Progenitor cell of endocrine pancreas (in vitro differentiated cells): ENCODE measurements around the gene BCKDHB. TPM values are rescaled to one million over a fixed set of nuclear protein-coding genes. Genes with fewer than 3 reads are reported as not detected.

Source experiments
- DNase-seq: peaks from one replicate; pipeline ENCODE4 v3.0.0; 2021; ENCODE audit warnings: low spot score; ENCODE audit not compliant: unreplicated experiment
- H3K27ac Mint-ChIP-seq: 2 replicates; pipeline ENCODE4 v1.8.0; 2021; ENCODE audit warnings: mild to moderate bottlenecking, moderate library complexity, mixed read lengths
- H3K27me3 Mint-ChIP-seq: 2 replicates; pipeline ENCODE4 v1.8.0; 2021; ENCODE audit warnings: mixed read lengths
- H3K36me3 Mint-ChIP-seq: 2 replicates; pipeline ENCODE4 v1.8.0; 2022; ENCODE audit warnings: mixed read lengths; ENCODE audit not compliant: insufficient read depth
- H3K4me1 Mint-ChIP-seq: 2 replicates; pipeline ENCODE4 v1.8.0; 2021; ENCODE audit warnings: low read depth, mixed read lengths
- H3K4me3 Mint-ChIP-seq: 2 replicates; pipeline ENCODE4 v1.8.0; 2021; ENCODE audit warnings: low read depth, mild to moderate bottlenecking, moderate library complexity, mixed read lengths
- H3K9me3 Mint-ChIP-seq: 2 replicates; pipeline ENCODE4 v1.8.0; 2021; ENCODE audit warnings: low read depth, mixed read lengths
- CTCF ChIP-seq: fragments of 200-600 bp; sonication (generic); IDR thresholded peaks from one replicate; pipeline ENCODE4 v1.5.0; 2021; ENCODE audit warnings: antibody characterized with exemption, mild to moderate bottlenecking; ENCODE audit not compliant: unreplicated experiment
- total RNA-seq: library from RNA; stranded (reverse); gene quantifications from 2 replicates; pipeline ENCODE4 v1.2.1, GENCODE V29; 2021

BCKDHB gene
- total RNA-seq, 1 donor from 2014 or later, result 30.7 TPM

GRCh38 chr6:80328652-80329051 lies 222.2 kb downstream of the BCKDHB start:
- no peaks in the 10 kb centered on the region for H3K9me3 Mint-ChIP-seq
- DNase-seq, result no peak
- no peaks in the 10 kb centered on the region for H3K4me1 Mint-ChIP-seq
- no peak overlapping the region for H3K4me3 Mint-ChIP-seq
- no peak overlapping the region for H3K27ac Mint-ChIP-seq
- peaks cover 2% of the 10 kb centered on the region for H3K36me3 Mint-ChIP-seq
- TF ChIP-seq CTCF, result no peak
- H3K27me3 Mint-ChIP-seq, result no peaks in the 10 kb centered on the region

GRCh38 chr6:80329496-80329895 lies 223.0 kb downstream of the BCKDHB start:
- H3K4me3 Mint-ChIP-seq, result no peak overlapping the region
- no peaks in the 10 kb centered on the region for H3K9me3 Mint-ChIP-seq
- H3K27ac Mint-ChIP-seq, result peak overlapping the region; percentile 65
- no peaks in the 10 kb centered on the region for H3K27me3 Mint-ChIP-seq
- no peak for TF ChIP-seq CTCF
- DNase-seq, result no peak
- peaks cover 2% of the 10 kb centered on the region for H3K36me3 Mint-ChIP-seq
- no peaks in the 10 kb centered on the region for H3K4me1 Mint-ChIP-seq

GRCh38 chr6:80330961-80331360 lies 224.5 kb downstream of the BCKDHB start:
- no peak overlapping the region for H3K27ac Mint-ChIP-seq
- H3K27me3 Mint-ChIP-seq, result no peaks in the 10 kb centered on the region
- no peak overlapping the region for H3K4me3 Mint-ChIP-seq
- H3K4me1 Mint-ChIP-seq, result peaks cover 2% of the 10 kb centered on the region
- H3K36me3 Mint-ChIP-seq, result peaks cover 2% of the 10 kb centered on the region
- no peak for TF ChIP-seq CTCF
- no peaks in the 10 kb centered on the region for H3K9me3 Mint-ChIP-seq
- DNase-seq, result no peak

GRCh38 chr6:80331522-80331921 lies 225.1 kb downstream of the BCKDHB start:
- Mint-ChIP-seq H3K4me3 (no peak overlapping the region), H3K4me1 (peaks cover 2% of the 10 kb centered on the region)
- no peak for DNase-seq

GRCh38 chr6:80331974-80332373 lies 225.5 kb downstream of the BCKDHB start:
- H3K9me3 Mint-ChIP-seq, result no peaks in the 10 kb centered on the region
- no peak for TF ChIP-seq CTCF
- H3K4me3 Mint-ChIP-seq, result no peak overlapping the region
- H3K27me3 Mint-ChIP-seq, result no peaks in the 10 kb centered on the region
- DNase-seq, result no peak
- peaks cover 2% of the 10 kb centered on the region for H3K4me1 Mint-ChIP-seq
- H3K27ac Mint-ChIP-seq, result no peak overlapping the region
- no peaks in the 10 kb centered on the region for H3K36me3 Mint-ChIP-seq

More at GRCh38 chr6:80331522-80331921, 225.1 kb downstream of the BCKDHB start:
- no peaks in the 10 kb centered on the region for H3K27me3 Mint-ChIP-seq
- H3K36me3 Mint-ChIP-seq, result peaks cover 2% of the 10 kb centered on the region
- H3K27ac Mint-ChIP-seq, result no peak overlapping the region
- no peak for TF ChIP-seq CTCF
- no peaks in the 10 kb centered on the region for H3K9me3 Mint-ChIP-seq
